Psoas muscle (tissue), 8 donors: Measurements from ENCODE around the gene CKMT2. TPM values are rescaled to one million over a fixed set of nuclear protein-coding genes. Genes with fewer than 3 reads are reported as not detected.

Source experiments
- ATAC-seq, 4 donors: fragments of 200-7000 bp; cut with Tn5 transposase; one replicate each; pipeline ENCODE4 v1.9.1; 2020; ENCODE audit warnings: moderate library complexity in 3 of 4, mild to moderate bottlenecking in 2 of 4
- DNase-seq, 2 donors: peaks; one replicate each; pipeline ENCODE4 v3.0.0-alpha.2; 2020
- H3K27ac ChIP-seq: fragments of 200-600 bp; one replicate; pipeline ENCODE4 v1.8.0; 2022
- H3K27me3 ChIP-seq, 3 donors: fragments of 200-600 bp in 1 of 3; one replicate each; pipeline versions ENCODE4 v1.6.1 to v1.8.0; 2013 to 2022; ENCODE audit warnings: low read length in 2 of 3, mild to moderate bottlenecking in 2 of 3, moderate library complexity in 1 of 3; ENCODE audit not compliant: insufficient read depth in 3 of 3
- H3K36me3 ChIP-seq, 2 donors: fragments of 200-600 bp in 1 of 2; one replicate each; pipeline versions ENCODE4 v1.6.1 to v1.8.0; 2013 to 2022; ENCODE audit warnings: low read depth in 1 of 2, mild to moderate bottlenecking in 1 of 2, moderate library complexity in 1 of 2; ENCODE audit not compliant: insufficient read depth in 1 of 2
- H3K4me1 ChIP-seq: fragments of 200-600 bp; one replicate; pipeline ENCODE4 v1.8.0; 2022
- H3K4me3 ChIP-seq: fragments of 200-600 bp; one replicate; pipeline ENCODE4 v1.8.0; 2022; ENCODE audit warnings: mild to moderate bottlenecking
- H3K9me3 ChIP-seq: fragments of 200-600 bp; one replicate; pipeline ENCODE4 v1.8.0; 2022
- WGBS, 3 donors: extraction: QIAGEN DNeasy Blood & Tissue Kit; methylation state at CpG; one replicate each; pipeline versions ENCODE4 v1.1.6 to v1.1.7; 2013; 5-methylcytosine and 5-hydroxymethylcytosine counted together
- intact Hi-C, 2 donors: fragments of 100-400 bp; cut with DNase I; formaldehyde crosslinking; loops; one replicate each; pipeline versions ENCODE4 v1.11.0 to v1.14.2; 2022
- polyA plus RNA-seq, 3 donors: library from polyadenylated mRNA; stranded (reverse); fragments of 200-250 nt; gene quantifications; one replicate each; pipeline ENCODE4 v1.2.3, GENCODE V29; 2013
- total RNA-seq, 4 donors: library from RNA; stranded (reverse); fragmentation: NEBNext Ultra II Directional in 2 of 4; extraction: Animal tissue kit (Norgen Biotek cat#: 25700) in 2 of 4; gene quantifications; one replicate each; pipeline versions ENCODE4 v1.2.1 to v1.2.4, GENCODE V29; 2021 to 2023
- TF ChIP-seq, protein P1 (sequence below): fragments of 200-600 bp; IDR thresholded peaks from one replicate; pipeline ENCODE4 v1.8.0; 2022; ENCODE audit warnings: antibody characterized with exemption
- donor health status: healthy with polysubstance abuse.
- donor health status: DM: no; HTN: no; CAD: no; lungs with moderate emphysema.
- donor health status: Bipolar disorder and iron deficiency.
- donor health status: healthy.
- donor health status: DM: yes; HTN: yes; CAD: no.
- donor health status: DM: no; HTN: no; CAD: no.
- donor health status: DM: no; HTN: no; CAD: no.
- donor health status: DM: yes; HTN: yes; CAD: no.

CKMT2 gene
- total and polyA plus RNA-seq, 7 donors: 517 to 1,358 (median 667) TPM

DNA sequence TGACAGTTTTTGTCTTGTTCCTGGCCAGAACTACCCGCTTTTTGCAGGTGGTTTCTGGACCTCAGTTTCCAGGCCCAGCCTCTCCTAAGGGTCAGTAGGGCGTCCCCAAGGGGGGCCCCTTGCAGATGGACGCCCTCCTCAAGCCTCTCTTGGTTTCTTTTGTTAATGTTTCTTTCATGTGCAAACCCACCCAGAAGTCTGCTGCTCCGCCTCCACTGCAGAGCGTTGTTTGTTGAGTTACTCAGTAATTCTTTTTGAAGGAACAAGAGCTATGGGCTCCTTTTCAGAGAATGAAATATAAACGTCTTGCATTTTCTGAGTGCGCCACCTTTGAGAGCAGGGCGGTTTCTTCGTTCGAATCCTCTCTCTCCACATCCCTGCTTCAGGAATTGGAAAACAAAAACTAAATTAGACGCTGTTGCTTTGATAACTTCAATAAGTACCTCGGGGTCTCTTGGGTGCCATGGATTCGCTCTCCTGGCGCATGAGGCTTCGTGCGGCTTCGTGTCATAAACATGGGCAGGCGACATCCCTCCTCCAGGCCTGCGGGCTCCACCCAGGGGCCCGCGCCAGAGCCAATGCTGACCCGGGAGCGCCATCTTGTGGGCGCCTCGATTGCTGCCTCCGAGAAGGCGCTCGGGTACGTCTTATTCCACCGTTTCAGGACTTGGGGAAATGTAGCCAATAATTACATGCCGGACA, 38.3 kb upstream of the CKMT2 start:
- Histone ChIP-seq H3K27me3 (no peaks in the 10 kb centered on the region), H3K4me3 (peak overlapping the region; percentile 16), H3K27ac (no peak overlapping the region), H3K4me1 (peaks cover 14% of the 10 kb centered on the region), H3K9me3 (no peaks in the 10 kb centered on the region), H3K36me3 (no peaks in the 10 kb centered on the region)
- DNase-seq: peak; percentile 87 to 90
- WGBS, 3 donors: 24 to 27% (median 26%) methylated on average over 31 of the region's 31 CpGs
- peak; percentile 89 to 98 (median 96) for ATAC-seq
- intact Hi-C loops: loop anchor here in 1 of 2 donors (5.0 kb wide), 1 partner anchor 103 kb away; no protein-coding TSS in a partner anchor
- TF ChIP-seq, protein P1, sequence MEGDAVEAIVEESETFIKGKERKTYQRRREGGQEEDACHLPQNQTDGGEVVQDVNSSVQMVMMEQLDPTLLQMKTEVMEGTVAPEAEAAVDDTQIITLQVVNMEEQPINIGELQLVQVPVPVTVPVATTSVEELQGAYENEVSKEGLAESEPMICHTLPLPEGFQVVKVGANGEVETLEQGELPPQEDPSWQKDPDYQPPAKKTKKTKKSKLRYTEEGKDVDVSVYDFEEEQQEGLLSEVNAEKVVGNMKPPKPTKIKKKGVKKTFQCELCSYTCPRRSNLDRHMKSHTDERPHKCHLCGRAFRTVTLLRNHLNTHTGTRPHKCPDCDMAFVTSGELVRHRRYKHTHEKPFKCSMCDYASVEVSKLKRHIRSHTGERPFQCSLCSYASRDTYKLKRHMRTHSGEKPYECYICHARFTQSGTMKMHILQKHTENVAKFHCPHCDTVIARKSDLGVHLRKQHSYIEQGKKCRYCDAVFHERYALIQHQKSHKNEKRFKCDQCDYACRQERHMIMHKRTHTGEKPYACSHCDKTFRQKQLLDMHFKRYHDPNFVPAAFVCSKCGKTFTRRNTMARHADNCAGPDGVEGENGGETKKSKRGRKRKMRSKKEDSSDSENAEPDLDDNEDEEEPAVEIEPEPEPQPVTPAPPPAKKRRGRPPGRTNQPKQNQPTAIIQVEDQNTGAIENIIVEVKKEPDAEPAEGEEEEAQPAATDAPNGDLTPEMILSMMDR: peak; percentile 87

DNA sequence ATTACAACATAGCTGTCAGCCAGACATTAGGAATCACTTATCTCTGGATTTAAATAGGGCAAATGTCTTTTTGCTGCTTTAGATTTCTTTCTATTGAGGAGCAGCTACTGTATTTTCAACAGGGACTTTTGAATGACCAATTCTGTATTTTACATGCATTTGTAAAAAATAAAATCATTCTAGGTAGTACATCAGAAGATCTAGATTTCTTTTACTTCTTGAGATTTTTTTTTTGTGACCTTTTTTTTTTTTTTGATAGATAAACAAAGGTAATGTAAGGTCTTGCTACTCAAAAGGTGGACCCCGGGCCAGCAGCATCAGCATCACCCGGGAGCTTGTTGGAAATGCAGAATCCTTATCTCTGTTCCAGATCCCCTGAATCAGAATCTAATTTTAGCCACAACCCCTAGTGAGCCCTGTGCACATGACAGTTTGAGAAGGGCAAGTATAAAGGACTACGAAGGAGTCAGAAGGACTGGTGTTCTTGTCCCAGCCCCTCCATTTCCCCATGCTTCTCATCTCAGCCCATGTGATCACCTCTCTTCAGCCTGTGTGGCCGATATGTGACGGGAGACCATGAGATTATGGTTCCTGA, 37.7 kb upstream of the CKMT2 start:
- 48 to 57% (median 50%) methylated on average over 5 of the region's 5 CpGs for WGBS, 3 donors
- Histone ChIP-seq H3K4me3 (peak overlapping the region; percentile 16), H3K9me3 (no peaks in the 10 kb centered on the region), H3K36me3 (no peaks in the 10 kb centered on the region), H3K27ac (no peak overlapping the region), H3K27me3 (no peaks in the 10 kb centered on the region), H3K4me1 (peaks cover 14% of the 10 kb centered on the region)
- DNase-seq: no peak
- peak; percentile 77 to 95 (median 88) for ATAC-seq
- TF ChIP-seq, protein P1: no peak
- intact Hi-C loops: loop anchor here in 1 of 2 donors (5.0 kb wide), 1 partner anchor 102 kb away; no protein-coding TSS in a partner anchor

DNA sequence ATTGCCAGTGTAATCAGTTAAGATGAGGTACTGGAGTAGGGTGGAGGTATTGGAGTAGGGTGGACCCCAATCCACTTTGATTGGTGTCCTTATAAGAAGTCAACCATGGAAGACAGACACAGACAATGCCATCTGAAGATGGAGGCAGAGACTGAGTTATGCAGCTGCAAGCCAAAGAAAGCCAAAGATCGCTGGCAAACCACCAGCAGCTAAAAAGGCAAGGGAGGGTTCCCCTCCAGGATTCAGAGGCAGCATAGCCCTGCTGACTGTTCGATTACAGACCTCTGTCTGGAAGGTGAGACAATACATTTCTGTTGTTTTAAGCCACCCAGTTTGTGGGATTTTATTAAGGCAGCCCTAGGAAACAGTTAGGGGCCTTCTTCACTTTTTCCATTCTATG, 30.5 kb upstream of the CKMT2 start:
- Histone ChIP-seq H3K27me3 (no peaks in the 10 kb centered on the region), H3K36me3 (no peaks in the 10 kb centered on the region), H3K9me3 (no peaks in the 10 kb centered on the region), H3K27ac (no peak overlapping the region), H3K4me1 (no peaks in the 10 kb centered on the region), H3K4me3 (no peak overlapping the region)
- peak in 3 of 4 donors; percentile 27 to 60 (median 39) for ATAC-seq
- no peak for DNase-seq
- intact Hi-C loops: no loop called here
- TF ChIP-seq, protein P1: no peak
- 12 to 31% (median 23%) methylated on average over 2 of the region's 2 CpGs for WGBS, 3 donors

DNA sequence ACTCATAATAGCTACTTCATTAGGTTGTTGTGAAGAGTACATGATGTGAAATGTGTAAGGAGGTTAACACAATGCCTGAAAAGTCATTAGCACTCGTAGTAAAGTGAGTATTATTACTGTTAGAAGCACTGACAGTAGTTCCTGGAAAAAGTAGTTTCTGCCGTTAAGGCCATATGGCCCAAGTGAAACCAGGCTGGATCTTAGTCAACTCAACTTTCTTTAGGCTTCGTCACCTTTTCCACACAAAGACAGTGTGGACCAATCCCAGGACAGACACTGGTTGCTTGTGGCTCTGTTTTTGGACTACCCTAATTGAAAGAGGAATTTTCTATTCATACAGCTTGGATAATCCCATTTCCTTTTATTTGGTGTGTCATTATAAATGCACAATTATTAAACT, 29.4 kb upstream of the CKMT2 start:
- TF ChIP-seq, protein P1: no peak
- WGBS, 3 donors: 87 to 90% (median 89%) methylated on average over 3 of the region's 3 CpGs
- ATAC-seq (no peak), DNase-seq (no peak)
- intact Hi-C loops: no loop called here
- no peaks in the 10 kb centered on the region for H3K9me3 ChIP-seq
- no peak overlapping the region for H3K27ac ChIP-seq
- no peaks in the 10 kb centered on the region for H3K27me3 ChIP-seq
- H3K4me3 ChIP-seq: no peak overlapping the region
- no peaks in the 10 kb centered on the region for H3K4me1 ChIP-seq
- no peaks in the 10 kb centered on the region for H3K36me3 ChIP-seq
